Measurements from ENCODE around the gene TNIK.
"Not testable (repeated sequence)": the region's sequence is repeated elsewhere in the genome, so short reads cannot be mapped to it uniquely, and the experiment has no call there.

The TNIK gene

GRCh38 chr3:171127611-171128010, 332.6 kb downstream of the TNIK start:
- intact Hi-C loops (cut with DNase I), result no loop called here
- DNase-seq, result no peak

- intact Hi-C loops (cut with DNase I), result no loop called here
- DNase-seq, result no peak
Measured at GRCh38 chr3:171126478-171127209, 333.6 kb downstream of the TNIK start.

GRCh38 chr3:171125010-171125409, 335.2 kb downstream of the TNIK start:
- DNase-seq, result no peak
- intact Hi-C loops (cut with DNase I), result no loop called here

GRCh38 chr3:171123915-171124314, 336.3 kb downstream of the TNIK start:
- no peak for DNase-seq
- intact Hi-C loops (cut with DNase I), result no loop called here

GRCh38 chr3:171122861-171123260, 337.3 kb downstream of the TNIK start:
- intact Hi-C loops (cut with DNase I), result no loop called here
- DNase-seq, result no peak

GRCh38 chr3:171122240-171122639, 338.0 kb downstream of the TNIK start:
- intact Hi-C loops (cut with DNase I), result no loop called here
- peak in 1 of 10 donors; percentile 73 for DNase-seq

GRCh38 chr3:171121801-171122200, 338.4 kb downstream of the TNIK start:
- intact Hi-C loops (cut with DNase I), result no loop called here
- DNase-seq, result no peak

- intact Hi-C loops (cut with DNase I); DNase-seq: not testable (repeated sequence)
Measured at GRCh38 chr3:171119402-171119801, 340.8 kb downstream of the TNIK start.

GRCh38 chr3:171118993-171119392, 341.2 kb downstream of the TNIK start:
- DNase-seq; intact Hi-C loops (cut with DNase I): not testable (repeated sequence)

GRCh38 chr3:171116824-171117395, 343.3 kb downstream of the TNIK start:
- intact Hi-C loops (cut with DNase I), result no loop called here
- DNase-seq, result no peak

- intact Hi-C loops (cut with DNase I), result no loop called here
Measured at GRCh38 chr3:171116365-171116764, 343.8 kb downstream of the TNIK start.

GRCh38 chr3:171115667-171116066, 344.5 kb downstream of the TNIK start:
- DNase-seq, result peak in 2 of 10 donors; percentile 11 to 80
- intact Hi-C loops (cut with DNase I), result no loop called here

More at GRCh38 chr3:171116365-171116764, 343.8 kb downstream of the TNIK start:
- DNase-seq, result no peak

GRCh38 chr3:171113716-171114115, 346.5 kb downstream of the TNIK start:
- intact Hi-C loops (cut with DNase I), result no loop called here
- no peak for DNase-seq

- no peak for DNase-seq
- intact Hi-C loops (cut with DNase I), result no loop called here
Measured at GRCh38 chr3:171110715-171111114, 349.5 kb downstream of the TNIK start.

GRCh38 chr3:171108066-171108465, 352.1 kb downstream of the TNIK start:
- no peak for DNase-seq
- intact Hi-C loops (cut with DNase I), result no loop called here

- intact Hi-C loops (cut with DNase I), result no loop called here
- no peak for DNase-seq
Measured at GRCh38 chr3:171103185-171103584, 357.0 kb downstream of the TNIK start.

- DNase-seq, result no peak
- intact Hi-C loops (cut with DNase I), result no loop called here
Measured at GRCh38 chr3:171101982-171102641, 358.1 kb downstream of the TNIK start.

- intact Hi-C loops (cut with DNase I), result no loop called here
- no peak for DNase-seq
Measured at GRCh38 chr3:171099911-171100310, 360.3 kb downstream of the TNIK start.

GRCh38 chr3:171095063-171095462, 365.1 kb downstream of the TNIK start:
- intact Hi-C loops (cut with DNase I), result no loop called here
- no peak for DNase-seq

GRCh38 chr3:171094411-171094810, 365.8 kb downstream of the TNIK start:
- intact Hi-C loops (cut with DNase I), result no loop called here
- DNase-seq, result no peak

- intact Hi-C loops (cut with DNase I), result no loop called here
- DNase-seq, result no peak
Measured at GRCh38 chr3:171093462-171093861, 366.7 kb downstream of the TNIK start.

- intact Hi-C loops (cut with DNase I), result no loop called here
- DNase-seq, result no peak
Measured at GRCh38 chr3:171092467-171092911, 367.7 kb downstream of the TNIK start.

Measured in posterior cingulate gyrus (tissue), 11 donors.